ENCODE measurements around the gene UFL1. TPM values are rescaled to one million over a fixed set of nuclear protein-coding genes. Genes with fewer than 3 reads are reported as not detected.
"Not testable (repeated sequence)": the region's sequence is repeated elsewhere in the genome, so short reads cannot be mapped to it uniquely, and the experiment has no call there.

UFL1 gene
- total RNA-seq = 18.0 and 18.8 TPM in 2 replicates

GRCh38 chr6:96521644-96522464, at the start of gene UFL1:
Gene UFL1 (plus strand): TSS chr6:96521806. CDS start chr6:96521874, 68 bp downstream.
- DNase-seq (ENCODE audit: low read depth) = peak; percentile 31
- TF ChIP-seq CTCF (conservative IDR thresholded peaks at IDR 0.05; ENCODE audit: low read depth, low read length) = no peak
- H3K4me3 ChIP-seq (ENCODE audit: low read depth, low read length) = peak within 1 kb of the TSS; percentile 95

DNA sequence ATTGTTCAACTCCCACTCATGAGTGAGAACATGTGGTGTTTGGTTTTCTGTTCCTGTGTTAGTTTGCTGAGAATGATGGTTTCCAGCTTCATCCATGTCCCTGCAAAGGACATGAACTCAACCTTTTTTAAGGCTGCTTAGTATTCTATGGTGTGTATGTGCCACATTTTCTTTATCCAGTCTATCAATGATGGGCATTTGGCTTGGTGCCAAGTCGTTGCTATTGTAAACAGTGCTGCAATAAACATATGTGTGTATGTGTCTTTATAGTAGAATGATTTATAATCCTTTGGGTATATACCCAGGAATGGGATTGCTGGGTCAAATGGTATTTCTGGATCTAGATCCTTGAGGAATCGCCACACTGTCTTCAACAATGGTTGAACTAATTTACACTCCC, 49.3 kb upstream of the UFL1 start:
- H3K4me3 ChIP-seq (ENCODE audit: low read depth, low read length); DNase-seq (ENCODE audit: low read depth): not testable (repeated sequence)

DNA sequence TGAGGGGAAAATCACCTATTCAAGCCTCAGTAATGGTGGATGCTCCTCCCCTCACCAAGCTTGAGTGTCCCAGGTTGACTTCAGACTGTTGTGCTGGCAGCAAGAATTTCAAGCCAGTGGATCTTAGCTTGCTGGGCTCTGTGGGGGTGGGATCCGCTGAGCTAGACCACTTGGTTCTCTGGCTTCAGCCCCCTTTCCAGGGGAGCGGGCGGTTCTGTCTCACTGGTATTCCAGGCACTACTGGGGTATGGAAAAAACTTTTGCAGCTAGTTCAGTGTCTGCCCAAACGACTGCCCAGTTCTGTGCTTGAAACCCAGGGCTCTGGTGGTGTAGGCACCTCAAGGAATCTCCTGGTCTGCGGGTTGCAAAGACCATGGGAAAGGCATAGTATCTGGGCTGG, 42.9 kb upstream of the UFL1 start:
- no peak overlapping the region for H3K4me3 ChIP-seq (ENCODE audit: low read depth, low read length)
- DNase-seq (ENCODE audit: low read depth) = no peak
- no peak for TF ChIP-seq CTCF (conservative IDR thresholded peaks at IDR 0.05; ENCODE audit: low read depth, low read length)

DNA sequence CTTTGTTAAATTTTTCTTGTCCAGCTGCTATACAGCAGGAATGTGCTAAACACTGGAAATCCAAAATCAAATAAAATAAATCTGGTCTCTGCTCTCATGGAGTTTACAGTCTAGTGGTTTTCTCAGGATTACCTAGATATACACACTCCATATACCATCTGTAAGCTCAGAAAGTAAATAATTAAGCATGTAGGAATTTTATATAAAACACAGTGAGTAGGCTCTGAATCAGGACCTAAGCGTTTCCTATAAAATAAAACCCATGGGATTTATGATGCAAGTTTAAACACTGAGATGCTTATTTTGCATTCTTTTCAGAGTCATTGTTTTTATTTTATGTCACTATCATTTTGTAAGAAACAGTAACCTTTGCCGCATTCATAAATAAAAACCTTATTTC, 29.7 kb upstream of the UFL1 start:
- TF ChIP-seq CTCF (conservative IDR thresholded peaks at IDR 0.05; ENCODE audit: low read depth, low read length) = no peak
- no peak overlapping the region for H3K4me3 ChIP-seq (ENCODE audit: low read depth, low read length)
- DNase-seq (ENCODE audit: low read depth) = no peak

GRCh38 chr6:96499781-96500180, 21.8 kb upstream of the UFL1 start:
- no peak for DNase-seq (ENCODE audit: low read depth)
- TF ChIP-seq CTCF (conservative IDR thresholded peaks at IDR 0.05; ENCODE audit: low read depth, low read length) = no peak
- H3K4me3 ChIP-seq (ENCODE audit: low read depth, low read length) = no peak overlapping the region

GRCh38 chr6:96502915-96503314, 18.7 kb upstream of the UFL1 start:
- DNase-seq (ENCODE audit: low read depth) = no peak
- no peak for TF ChIP-seq CTCF (conservative IDR thresholded peaks at IDR 0.05; ENCODE audit: low read depth, low read length)
- no peak overlapping the region for H3K4me3 ChIP-seq (ENCODE audit: low read depth, low read length)

GRCh38 chr6:96505363-96505762, 16.2 kb upstream of the UFL1 start:
- DNase-seq (ENCODE audit: low read depth) = no peak
- no peak for TF ChIP-seq CTCF (conservative IDR thresholded peaks at IDR 0.05; ENCODE audit: low read depth, low read length)
- no peak overlapping the region for H3K4me3 ChIP-seq (ENCODE audit: low read depth, low read length)

Measured in epithelial cell of proximal tubule (primary cell).